Epithelial cell of esophagus (primary cell): ENCODE results near the gene MPP7.

Experiments used
- DNase-seq: peaks from one replicate; pipeline ENCODE4 v3.0.0; 2010; ENCODE audit warnings: low read depth
- H3K4me3 ChIP-seq: 2 replicates; pipeline ENCODE4 v1.5.1; 2011; ENCODE audit warnings: mild to moderate bottlenecking, low read length, control low read depth
- TF ChIP-seq, protein P1 (sequence below): IDR thresholded peaks from 2 replicates; pipeline ENCODE4 v1.5.1; 2011; ENCODE audit warnings: low read depth, mild to moderate bottlenecking, low read length, control low read depth, inconsistent platforms; ENCODE audit not compliant: insufficient read depth; ENCODE audit errors: missing control alignments

MPP7 gene

GRCh38 chr10:28318626-28319025 lies 15.8 kb upstream of the MPP7 start:
- no peak for DNase-seq
- no peak overlapping the region for H3K4me3 ChIP-seq
- TF ChIP-seq, protein P1, sequence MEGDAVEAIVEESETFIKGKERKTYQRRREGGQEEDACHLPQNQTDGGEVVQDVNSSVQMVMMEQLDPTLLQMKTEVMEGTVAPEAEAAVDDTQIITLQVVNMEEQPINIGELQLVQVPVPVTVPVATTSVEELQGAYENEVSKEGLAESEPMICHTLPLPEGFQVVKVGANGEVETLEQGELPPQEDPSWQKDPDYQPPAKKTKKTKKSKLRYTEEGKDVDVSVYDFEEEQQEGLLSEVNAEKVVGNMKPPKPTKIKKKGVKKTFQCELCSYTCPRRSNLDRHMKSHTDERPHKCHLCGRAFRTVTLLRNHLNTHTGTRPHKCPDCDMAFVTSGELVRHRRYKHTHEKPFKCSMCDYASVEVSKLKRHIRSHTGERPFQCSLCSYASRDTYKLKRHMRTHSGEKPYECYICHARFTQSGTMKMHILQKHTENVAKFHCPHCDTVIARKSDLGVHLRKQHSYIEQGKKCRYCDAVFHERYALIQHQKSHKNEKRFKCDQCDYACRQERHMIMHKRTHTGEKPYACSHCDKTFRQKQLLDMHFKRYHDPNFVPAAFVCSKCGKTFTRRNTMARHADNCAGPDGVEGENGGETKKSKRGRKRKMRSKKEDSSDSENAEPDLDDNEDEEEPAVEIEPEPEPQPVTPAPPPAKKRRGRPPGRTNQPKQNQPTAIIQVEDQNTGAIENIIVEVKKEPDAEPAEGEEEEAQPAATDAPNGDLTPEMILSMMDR, result no peak

- no peak for DNase-seq
These were observed 14.9 kb upstream of the MPP7 start for GRCh38 chr10:28317760-28318159.

DNA sequence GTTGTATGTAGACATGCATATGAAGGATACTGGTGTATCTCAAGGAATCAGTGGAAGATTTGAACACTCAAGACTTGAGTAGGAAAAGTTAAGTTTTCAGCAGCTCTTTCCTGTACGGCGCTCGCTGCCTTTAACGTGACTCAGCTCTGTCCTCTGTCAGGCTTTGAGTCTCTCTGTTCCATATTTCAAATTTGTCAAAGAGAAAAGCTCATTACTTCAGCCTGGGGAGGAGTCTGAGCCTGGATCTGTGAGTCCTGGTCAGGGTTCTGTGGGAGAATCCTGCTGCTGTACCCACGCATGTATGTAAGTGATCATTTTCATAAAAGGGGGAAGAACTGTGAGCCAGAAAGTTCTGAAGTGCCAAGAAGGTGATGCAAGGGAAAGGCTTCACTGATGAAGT lies 13.8 kb upstream of the MPP7 start:
- no peak for DNase-seq
- no peak overlapping the region for H3K4me3 ChIP-seq
- TF ChIP-seq, protein P1, result no peak

More at GRCh38 chr10:28317760-28318159, 14.9 kb upstream of the MPP7 start:
- no peak overlapping the region for H3K4me3 ChIP-seq
- TF ChIP-seq, protein P1, result no peak

DNA sequence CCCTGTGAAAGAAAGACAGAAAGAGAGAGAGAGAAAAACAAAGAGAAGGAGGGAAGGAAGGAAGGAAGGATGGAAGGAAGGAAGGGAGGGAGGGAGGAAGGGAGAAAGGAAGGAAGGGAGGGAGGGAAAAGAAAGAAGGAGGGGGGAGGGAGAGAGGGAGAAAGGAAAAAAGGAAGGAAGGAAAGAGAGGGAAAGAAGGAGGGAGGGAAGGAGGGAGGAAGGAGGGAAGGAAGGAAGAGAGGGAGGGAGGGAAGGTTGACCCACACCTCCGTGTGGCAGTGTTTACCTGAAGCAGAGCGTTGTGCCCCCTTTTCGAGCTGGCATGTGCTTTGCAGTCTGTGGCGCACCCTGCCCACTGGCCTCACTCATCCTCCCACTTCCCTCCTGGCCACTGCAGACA lies 12.3 kb upstream of the MPP7 start:
- TF ChIP-seq, protein P1, result no peak
- DNase-seq, result no peak
- no peak overlapping the region for H3K4me3 ChIP-seq

- DNase-seq, result no peak
These were observed 11.3 kb upstream of the MPP7 start for GRCh38 chr10:28314211-28314610.

GRCh38 chr10:28312572-28312971 lies 9.7 kb upstream of the MPP7 start:
- TF ChIP-seq, protein P1, result no peak
- H3K4me3 ChIP-seq, result no peak overlapping the region
- no peak for DNase-seq

More at GRCh38 chr10:28314211-28314610, 11.3 kb upstream of the MPP7 start:
- TF ChIP-seq, protein P1, result no peak
- H3K4me3 ChIP-seq, result no peak overlapping the region

DNA sequence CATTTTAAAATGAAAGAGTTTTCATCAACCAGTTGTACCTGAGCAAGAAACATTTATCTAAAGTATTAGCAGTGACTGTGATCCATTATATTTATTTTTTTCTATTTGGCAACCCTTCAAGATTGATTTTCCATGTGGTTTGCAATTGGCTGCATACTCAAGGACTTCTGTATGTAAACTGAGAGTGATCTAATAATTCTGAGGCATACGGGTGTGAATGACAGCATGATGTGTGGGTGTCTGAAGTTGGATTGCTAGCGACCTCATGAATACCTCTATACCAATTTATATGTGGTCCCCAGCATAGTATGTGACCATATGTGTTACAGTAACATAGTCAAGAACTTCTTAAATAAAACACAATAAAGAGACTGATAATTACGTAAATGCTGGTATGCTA lies 8.2 kb upstream of the MPP7 start:
- H3K4me3 ChIP-seq, result no peak overlapping the region
- TF ChIP-seq, protein P1, result no peak
- DNase-seq, result no peak
